GM23248 (cell line): ENCODE measurements around the gene DNAJB12.

Experiments
- EZH2 ChIP-seq: fragments of 200-600 bp; sonication (generic); IDR thresholded peaks from 2 replicates; pipeline ENCODE4 v1.6.1; 2018; ENCODE audit warnings: antibody characterized with exemption, mild to moderate bottlenecking; ENCODE audit not compliant: insufficient read depth, poor library complexity, severe bottlenecking
- EZH2phosphoT487 ChIP-seq: fragments of 200-600 bp; sonication (generic); IDR thresholded peaks from 2 replicates; pipeline ENCODE4 v1.6.1; 2018; ENCODE audit warnings: antibody characterized with exemption, moderate library complexity, mild to moderate bottlenecking, low read depth; ENCODE audit not compliant: insufficient read depth

GRCh38 chr10:72389014-72389413 lies 34.3 kb upstream of the DNAJB12 start:
- no peak for TF ChIP-seq EZH2
- no peak for TF ChIP-seq EZH2phosphoT487
